Measurements from ENCODE around the gene GPA33.

- TF ChIP-seq, protein P1, sequence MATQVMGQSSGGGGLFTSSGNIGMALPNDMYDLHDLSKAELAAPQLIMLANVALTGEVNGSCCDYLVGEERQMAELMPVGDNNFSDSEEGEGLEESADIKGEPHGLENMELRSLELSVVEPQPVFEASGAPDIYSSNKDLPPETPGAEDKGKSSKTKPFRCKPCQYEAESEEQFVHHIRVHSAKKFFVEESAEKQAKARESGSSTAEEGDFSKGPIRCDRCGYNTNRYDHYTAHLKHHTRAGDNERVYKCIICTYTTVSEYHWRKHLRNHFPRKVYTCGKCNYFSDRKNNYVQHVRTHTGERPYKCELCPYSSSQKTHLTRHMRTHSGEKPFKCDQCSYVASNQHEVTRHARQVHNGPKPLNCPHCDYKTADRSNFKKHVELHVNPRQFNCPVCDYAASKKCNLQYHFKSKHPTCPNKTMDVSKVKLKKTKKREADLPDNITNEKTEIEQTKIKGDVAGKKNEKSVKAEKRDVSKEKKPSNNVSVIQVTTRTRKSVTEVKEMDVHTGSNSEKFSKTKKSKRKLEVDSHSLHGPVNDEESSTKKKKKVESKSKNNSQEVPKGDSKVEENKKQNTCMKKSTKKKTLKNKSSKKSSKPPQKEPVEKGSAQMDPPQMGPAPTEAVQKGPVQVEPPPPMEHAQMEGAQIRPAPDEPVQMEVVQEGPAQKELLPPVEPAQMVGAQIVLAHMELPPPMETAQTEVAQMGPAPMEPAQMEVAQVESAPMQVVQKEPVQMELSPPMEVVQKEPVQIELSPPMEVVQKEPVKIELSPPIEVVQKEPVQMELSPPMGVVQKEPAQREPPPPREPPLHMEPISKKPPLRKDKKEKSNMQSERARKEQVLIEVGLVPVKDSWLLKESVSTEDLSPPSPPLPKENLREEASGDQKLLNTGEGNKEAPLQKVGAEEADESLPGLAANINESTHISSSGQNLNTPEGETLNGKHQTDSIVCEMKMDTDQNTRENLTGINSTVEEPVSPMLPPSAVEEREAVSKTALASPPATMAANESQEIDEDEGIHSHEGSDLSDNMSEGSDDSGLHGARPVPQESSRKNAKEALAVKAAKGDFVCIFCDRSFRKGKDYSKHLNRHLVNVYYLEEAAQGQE (IDR thresholded peaks at IDR 0.05; ENCODE audit: insufficient read depth in 1 of 2, low read depth in 2 of 2, low read length in 2 of 2) = no peak
- TF ChIP-seq POLR2AphosphoS5 (IDR thresholded peaks at IDR 0.05; ENCODE audit: low read depth, low read length) = no peak
Measured at GRCh38 chr1:167127661-167128060, 37.5 kb upstream of the GPA33 start.
